HCT116 (cell line): ENCODE data around the gene IMMP2L. TPM values are rescaled to one million over a fixed set of nuclear protein-coding genes. Genes with fewer than 3 reads are reported as not detected.

Experiments used
- ATAC-seq: fragments of 200-7000 bp; cut with Tn5 transposase; 2 replicates; pipeline ENCODE4 v1.9.1; 2020; ENCODE audit warnings: mild to moderate bottlenecking, moderate library complexity
- BruUV-seq: library from RNA; stranded (reverse); fragments of 400-500 nt; replicated peaks from 2 replicates; lab custom pipeline; 2021; lab: Mats Ljungman, UMichigan
- CTCF ChIA-PET: fragments of 300-600 bp; sonication (Branson Sonifier 250); formaldehyde crosslinking; loops from one replicate; lab custom pipeline; 2021; ENCODE audit warnings: antibody characterized with exemption; lab: Charles Lee
- POLR2A ChIA-PET: fragments of 300-600, 350-600 bp; sonication (Branson Sonifier 250); formaldehyde crosslinking; loops from one replicate; lab custom pipeline; 2021; ENCODE audit warnings: antibody characterized with exemption; lab: Charles Lee
- RAD21 ChIA-PET, 2 experiments: fragments of 300-600 bp; sonication (Branson Sonifier 250); formaldehyde crosslinking; loops; one replicate each; lab custom pipeline; 2023; ENCODE audit warnings: low total read pairs in 2 of 2; ENCODE audit not compliant: uncharacterized antibody in 2 of 2, unreplicated experiment in 2 of 2, low non-redundant PET in 1 of 2; lab: Charles Lee
- DNase-seq: peaks from one replicate; pipeline ENCODE4 v3.0.0-alpha.2; 2010; ENCODE audit warnings: low read depth, low spot score
- H2AFZ ChIP-seq: fragments of 200-600 bp; shearing (Covaris generic), sonication (generic); 2 replicates; pipeline ENCODE4 v1.6.1; 2017; ENCODE audit warnings: low read depth, mixed run types, mixed read lengths, antibody characterized with exemption, low read length; ENCODE audit not compliant: poor library complexity, severe bottlenecking
- H3K27ac ChIP-seq: 2 replicates; pipeline ENCODE4 v1.5.1; 2012; ENCODE audit warnings: low read depth, low read length
- H3K27me3 ChIP-seq: fragments of 200-600 bp; sonication (generic); 2 replicates; pipeline ENCODE4 v1.6.1; 2016; ENCODE audit warnings: mixed run types, low read length, mixed read lengths; ENCODE audit not compliant: insufficient read depth
- H3K36me3 ChIP-seq, 2 experiments: fragments of 200-500 bp in 1 of 2; fragments of 200-600 bp in 1 of 2; sonication (Bioruptor generic) in 1 of 2; sonication (generic) in 1 of 2; 2 replicates each; pipeline versions ENCODE4 v1.5.1 to v1.6.1; 2014 to 2016; ENCODE audit warnings: low read length in 2 of 2, inconsistent platforms in 1 of 2, mixed read lengths in 1 of 2, mixed run types in 1 of 2; ENCODE audit not compliant: insufficient read depth in 2 of 2, control insufficient read depth in 1 of 2
- H3K4me1 ChIP-seq, 2 experiments: fragments of 200-600 bp in 1 of 2; sonication (generic) in 1 of 2; 2 replicates each; pipeline versions ENCODE4 v1.5.1 to v1.6.1; 2012 to 2017; ENCODE audit warnings: low read length in 2 of 2, inconsistent platforms in 1 of 2, mild to moderate bottlenecking in 1 of 2, mixed read lengths in 1 of 2, mixed run types in 1 of 2, moderate library complexity in 1 of 2; ENCODE audit not compliant: insufficient read depth in 2 of 2, control insufficient read depth in 1 of 2
- H3K4me2 ChIP-seq: fragments of 200-600 bp; sonication (generic); 2 replicates; pipeline ENCODE4 v1.6.1; 2017; ENCODE audit warnings: mixed run types, low read length, mixed read lengths
- H3K4me3 ChIP-seq, 2 experiments: fragments of 200-600 bp in 1 of 2; sonication (generic) in 1 of 2; replicated peaks in 1 of 2; 2 replicates each; pipeline ENCODE4 v1.5.1; 2011 to 2016; ENCODE audit warnings: low read length in 2 of 2, control low read depth in 1 of 2, low read depth in 1 of 2, mild to moderate bottlenecking in 1 of 2, mixed read lengths in 1 of 2, mixed run types in 1 of 2
- H3K79me2 ChIP-seq: fragments of 200-600 bp; sonication (generic); 2 replicates; pipeline ENCODE4 v1.6.1; 2017; ENCODE audit warnings: mild to moderate bottlenecking, mixed run types, low read length, moderate library complexity, mixed read lengths; ENCODE audit not compliant: insufficient read depth
- H3K9ac ChIP-seq: fragments of 200-600 bp; sonication (generic); 2 replicates; pipeline ENCODE4 v1.6.1; 2016; ENCODE audit warnings: low read length, mixed read lengths
- H3K9me2 ChIP-seq: fragments of 200-600 bp; sonication (generic), shearing (Covaris generic); 2 replicates; pipeline ENCODE4 v1.6.1; 2017; ENCODE audit warnings: mixed run types, mild to moderate bottlenecking, moderate library complexity; ENCODE audit not compliant: insufficient read depth
- H3K9me3 ChIP-seq, 2 experiments: fragments of 200-500 bp in 1 of 2; fragments of 200-600 bp in 1 of 2; sonication (Bioruptor generic) in 1 of 2; sonication (generic) in 1 of 2; 2 replicates each; pipeline ENCODE4 v1.6.1; 2014 to 2017; ENCODE audit warnings: low read length in 2 of 2, mixed read lengths in 2 of 2, inconsistent platforms in 1 of 2, low read depth in 1 of 2, mild to moderate bottlenecking in 1 of 2, mixed run types in 1 of 2, moderate library complexity in 1 of 2; ENCODE audit not compliant: control insufficient read depth in 1 of 2, insufficient read depth in 1 of 2
- H4K20me1 ChIP-seq: fragments of 200-600 bp; sonication (generic), shearing (Covaris generic); 2 replicates; pipeline ENCODE4 v1.6.1; 2017; ENCODE audit warnings: mixed run types, mild to moderate bottlenecking, moderate library complexity; ENCODE audit not compliant: insufficient read depth
- ATF3 ChIP-seq: IDR thresholded peaks from 2 replicates; pipeline ENCODE4 v1.6.1; 2012
- CEBPB ChIP-seq: IDR thresholded peaks from 2 replicates; pipeline ENCODE4 v1.6.1; 2012; ENCODE audit warnings: low read depth
- EGR1 ChIP-seq: IDR thresholded peaks from 2 replicates; pipeline ENCODE4 v1.6.1; 2012; ENCODE audit warnings: low read depth
- ELF1 ChIP-seq: IDR thresholded peaks from 2 replicates; pipeline ENCODE4 v1.6.1; 2012; ENCODE audit warnings: low read depth, borderline replicate concordance
- EZH2 ChIP-seq: fragments of 200-600 bp; sonication (generic); IDR thresholded peaks from 2 replicates; pipeline ENCODE4 v1.6.1; 2017; ENCODE audit warnings: antibody characterized with exemption, mixed run types
- MAX ChIP-seq: IDR thresholded peaks from 2 replicates; pipeline ENCODE4 v1.6.1; 2012
- POLR2A ChIP-seq: IDR thresholded peaks from 2 replicates; pipeline ENCODE4 v1.7.0; 2011; ENCODE audit warnings: borderline replicate concordance; ENCODE audit not compliant: insufficient read depth, insufficient read length; ENCODE audit errors: extremely low read depth
- POLR2AphosphoS5 ChIP-seq: IDR thresholded peaks from 2 replicates; pipeline ENCODE4 v1.6.1; 2011; ENCODE audit warnings: mild to moderate bottlenecking, low read depth, low read length, moderate library complexity
- SIN3A ChIP-seq: IDR thresholded peaks from 2 replicates; pipeline ENCODE4 v1.6.1; 2012; ENCODE audit warnings: low read depth
- SRF ChIP-seq: IDR thresholded peaks from 2 replicates; pipeline ENCODE4 v1.6.1; 2012; ENCODE audit warnings: low read depth
- YY1 ChIP-seq: IDR thresholded peaks from 2 replicates; pipeline ENCODE4 v1.6.1; 2011; ENCODE audit warnings: low read length, low read depth, moderate library complexity, mild to moderate bottlenecking; ENCODE audit not compliant: insufficient replicate concordance; ENCODE audit errors: extremely low read depth
- ZBTB33 ChIP-seq: IDR thresholded peaks from 2 replicates; pipeline ENCODE4 v1.6.1; 2011; ENCODE audit warnings: mild to moderate bottlenecking, low read length, moderate library complexity; ENCODE audit not compliant: insufficient replicate concordance; ENCODE audit errors: extremely low read depth
- ZNF274 ChIP-seq: fragments of 200-500 bp; sonication (Bioruptor generic); IDR thresholded peaks from 2 replicates; pipeline ENCODE4 v1.6.1; 2014; ENCODE audit warnings: mild to moderate bottlenecking, low read depth, low read length, inconsistent platforms
- intact Hi-C: fragments of 100-400 bp; cut with micrococcal nuclease; formaldehyde crosslinking; loops from 2 replicates; pipeline ENCODE4 v1.10.0; 2022
- total RNA-seq: library from RNA; stranded (reverse); gene quantifications from one replicate; pipeline ENCODE4 v1.2.1, GENCODE V29; 2021; ENCODE audit not compliant: unreplicated experiment

Gene IMMP2L
- total RNA-seq, 1 experiment from 2014 or later = 21.1 TPM

GRCh38 chr7:111436608-111437007, 125.7 kb downstream of the IMMP2L start:
- BruUV-seq = no TSS peak
- no peaks in the 10 kb centered on the region for H3K27me3 ChIP-seq
- RAD21 ChIA-PET = no interaction called here
- no peak overlapping the region for H2AFZ ChIP-seq
- POLR2A ChIA-PET = no interaction called here
- ATAC-seq (no peak), DNase-seq (no peak)
- no peak overlapping the region for H3K4me2 ChIP-seq
- H4K20me1 ChIP-seq = no peaks in the 10 kb centered on the region
- H3K4me3 ChIP-seq = no peak overlapping the region
- no peak overlapping the region for H3K27ac ChIP-seq
- no peaks in the 10 kb centered on the region for H3K9me2 ChIP-seq
- TF ChIP-seq ZBTB33 (no peak), ZNF274 (no peak), POLR2AphosphoS5 (no peak), ATF3 (no peak), CEBPB (no peak)
- CTCF ChIA-PET = no interaction called here
- intact Hi-C loops = no loop called here
- H3K9ac ChIP-seq = no peak overlapping the region
- H3K4me1 ChIP-seq = no peaks in the 10 kb centered on the region
- no peaks in the 10 kb centered on the region for H3K36me3 ChIP-seq
- 0 out of 2 replicates have a peak, but pooled peaks cover 2% of the 10 kb centered on the region for H3K79me2 ChIP-seq
- H3K9me3 ChIP-seq = 0 out of 4 replicates have a peak, but pooled peaks cover 0 to 3% of the 10 kb centered on the region in 2 experiments

- Histone ChIP-seq H3K36me3 (no peaks in the 10 kb centered on the region), H3K79me2 (0 out of 2 replicates have a peak, but pooled peaks cover 2% of the 10 kb centered on the region), H2AFZ (no peak overlapping the region), H3K9me2 (no peaks in the 10 kb centered on the region), H3K4me3 (no peak overlapping the region), H3K9me3 (0 out of 4 replicates have a peak, but pooled peaks cover 0 to 3% of the 10 kb centered on the region in 2 experiments), H3K4me1 (no peaks in the 10 kb centered on the region), H3K27me3 (no peaks in the 10 kb centered on the region), H3K9ac (no peak overlapping the region), H3K4me2 (no peak overlapping the region), H4K20me1 (no peaks in the 10 kb centered on the region), H3K27ac (no peak overlapping the region)
- ATAC-seq (no peak), DNase-seq (no peak)
- intact Hi-C loops = no loop called here
- BruUV-seq = no TSS peak
- no peak for TF ChIP-seq ZBTB33
- no peak for TF ChIP-seq SIN3A
- TF ChIP-seq YY1 = no peak
- TF ChIP-seq EGR1 = no peak
- TF ChIP-seq POLR2AphosphoS5 = no peak
- TF ChIP-seq POLR2A = no peak
- TF ChIP-seq MAX = no peak
- no peak for TF ChIP-seq ATF3
- no peak for TF ChIP-seq EZH2
- no peak for TF ChIP-seq SRF
- no peak for TF ChIP-seq ELF1
- POLR2A ChIA-PET = no interaction called here
- RAD21 ChIA-PET = no interaction called here
- CTCF ChIA-PET = no interaction called here
Observed at GRCh38 chr7:111433426-111433825, 128.9 kb downstream of the IMMP2L start.
